AG04449 (cell line): ENCODE measurements around the gene SUSD5.

Experiments
- CTCF ChIA-PET: fragments of 350-600 bp; formaldehyde crosslinking; extraction: SDS; loops from one replicate; lab custom pipeline; 2021; ENCODE audit warnings: antibody characterized with exemption; lab: Yijun Ruan, JAX
- POLR2A ChIA-PET: fragments of 400-600, 350-600 bp; formaldehyde crosslinking; extraction: SDS; loops from one replicate; lab custom pipeline; 2020; ENCODE audit warnings: antibody characterized with exemption, inconsistent platforms; lab: Yijun Ruan, JAX
- DNase-seq: peaks from one replicate; pipeline ENCODE4 v3.0.0-alpha.2; 2010; ENCODE audit warnings: low read depth, low spot score
- H3K4me3 ChIP-seq: 2 replicates; pipeline ENCODE4 v1.5.1; 2011; ENCODE audit warnings: low read depth, mild to moderate bottlenecking, control low read depth, low read length
- CTCF ChIP-seq: IDR thresholded peaks from one replicate; pipeline ENCODE4 v1.5.1; 2011; ENCODE audit warnings: mild to moderate bottlenecking, moderate library complexity, low read length, control low read depth, inconsistent platforms; ENCODE audit not compliant: insufficient read depth; ENCODE audit errors: missing control alignments

Gene SUSD5

DNA sequence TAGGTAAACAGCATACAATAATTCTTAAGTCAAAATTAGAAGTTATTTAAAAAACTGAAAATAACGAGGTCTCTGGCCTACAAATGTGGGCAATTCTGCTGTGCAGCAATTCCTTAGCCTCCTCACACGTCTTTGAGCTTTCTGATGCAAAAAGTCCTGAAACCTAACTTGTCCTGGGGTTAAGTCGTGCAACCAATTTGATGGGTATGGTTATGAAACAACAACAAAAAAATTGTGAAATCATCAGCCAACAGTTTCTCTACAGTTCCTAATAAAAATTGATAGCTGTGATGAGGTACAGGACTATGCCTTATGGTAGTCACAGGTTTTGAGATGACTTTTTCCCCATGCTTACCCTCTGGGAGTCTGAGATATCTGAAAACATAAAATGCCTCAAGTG, 115.1 kb downstream of the SUSD5 start:
- DNase-seq, result no peak
- no peak overlapping the region for H3K4me3 ChIP-seq
- CTCF ChIA-PET, result interaction anchor here (0.6 to 2.3 kb wide), 3 partner anchors 10 to 269 kb away, joined by 3 to 10 read pairs (median 5); no protein-coding TSS in a partner anchor
- POLR2A ChIA-PET, result no interaction called here
- TF ChIP-seq CTCF, result no peak

GRCh38 chr3:33103034-33103433, 115.6 kb downstream of the SUSD5 start:
- POLR2A ChIA-PET, result no interaction called here
- CTCF ChIA-PET, result interaction anchor here (1.8 to 2.3 kb wide), 2 partner anchors 10 to 270 kb away, joined by 5 to 10 read pairs; no protein-coding TSS in a partner anchor
- DNase-seq, result no peak
- no peak for TF ChIP-seq CTCF
- no peak overlapping the region for H3K4me3 ChIP-seq

GRCh38 chr3:33100229-33100628, 118.4 kb downstream of the SUSD5 start:
- no peak for DNase-seq
- ChIA-PET CTCF (interaction anchor here (0.6 kb wide), 2 partner anchors 50 to 690 kb away, joined by 3 read pairs; no protein-coding TSS in a partner anchor), POLR2A (no interaction called here)
- TF ChIP-seq CTCF, result no peak
- no peak overlapping the region for H3K4me3 ChIP-seq
